Stromal cell of bone marrow (primary cell): Measurements from ENCODE around the gene LPCAT3.
"Not testable (repeated sequence)": the region's sequence is repeated elsewhere in the genome, so short reads cannot be mapped to it uniquely, and the experiment has no call there.

ENCODE experiments used
- DNase-seq: peaks from one replicate; pipeline ENCODE4 v3.0.0-alpha.2; 2012; ENCODE audit warnings: low read depth

Gene LPCAT3

GRCh38 chr12:7018350-7019042, at the start of gene LPCAT3:
Gene LPCAT3, minus strand, starts transcription at chr12:7018476. Its CDS starts 52 bp downstream, at chr12:7018424.
- peak; percentile 93 for DNase-seq

GRCh38 chr12:7067096-7067495, 48.8 kb upstream of the LPCAT3 start:
- DNase-seq, result no peak

DNA sequence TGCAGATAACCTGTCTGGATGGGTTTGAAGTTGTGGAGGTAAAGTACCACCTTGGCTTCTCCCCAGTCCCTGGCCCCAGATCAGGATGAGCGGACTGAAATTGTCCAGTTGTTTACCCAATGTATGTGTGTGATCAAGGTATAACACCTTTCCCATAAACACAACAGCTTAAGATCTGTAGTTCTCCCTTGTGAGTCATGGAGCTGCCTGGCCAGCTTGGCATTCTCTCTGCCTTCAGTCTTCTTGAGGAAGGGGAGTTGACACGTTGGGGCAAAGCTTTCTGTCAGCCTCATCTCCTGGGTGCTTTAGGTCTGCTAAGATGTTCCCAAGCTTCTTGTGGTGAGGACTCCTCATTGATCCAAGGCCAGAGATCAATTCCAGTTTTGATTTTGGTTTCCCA, 48.3 kb upstream of the LPCAT3 start:
- no peak for DNase-seq

- no peak for DNase-seq
Observed at GRCh38 chr12:7065073-7065623, 46.9 kb upstream of the LPCAT3 start.

DNA sequence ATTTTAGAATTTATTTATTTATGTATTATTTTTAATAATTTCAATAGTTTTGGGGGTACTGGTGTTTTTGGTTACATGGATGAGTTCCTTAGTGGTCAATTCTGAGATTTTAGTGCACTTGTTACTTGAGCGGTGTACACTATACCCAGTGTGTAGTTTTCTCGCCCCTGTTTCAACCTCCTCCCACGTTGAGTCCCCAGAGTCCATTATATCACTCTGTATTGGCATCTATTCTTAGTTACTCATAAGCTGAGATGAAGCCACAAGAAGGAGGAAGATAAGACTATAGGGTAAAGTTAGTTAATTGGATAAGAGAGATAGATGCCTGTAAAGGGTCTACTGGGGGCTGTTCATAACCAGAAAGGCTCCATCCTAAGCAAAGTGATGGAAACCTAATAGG, 46.2 kb upstream of the LPCAT3 start:
- DNase-seq, result peak; percentile 20

- DNase-seq, result no peak
Observed at GRCh38 chr12:7061596-7061995, 43.3 kb upstream of the LPCAT3 start.

- DNase-seq, result no peak
Observed at GRCh38 chr12:7061138-7061537, 42.9 kb upstream of the LPCAT3 start.

DNA sequence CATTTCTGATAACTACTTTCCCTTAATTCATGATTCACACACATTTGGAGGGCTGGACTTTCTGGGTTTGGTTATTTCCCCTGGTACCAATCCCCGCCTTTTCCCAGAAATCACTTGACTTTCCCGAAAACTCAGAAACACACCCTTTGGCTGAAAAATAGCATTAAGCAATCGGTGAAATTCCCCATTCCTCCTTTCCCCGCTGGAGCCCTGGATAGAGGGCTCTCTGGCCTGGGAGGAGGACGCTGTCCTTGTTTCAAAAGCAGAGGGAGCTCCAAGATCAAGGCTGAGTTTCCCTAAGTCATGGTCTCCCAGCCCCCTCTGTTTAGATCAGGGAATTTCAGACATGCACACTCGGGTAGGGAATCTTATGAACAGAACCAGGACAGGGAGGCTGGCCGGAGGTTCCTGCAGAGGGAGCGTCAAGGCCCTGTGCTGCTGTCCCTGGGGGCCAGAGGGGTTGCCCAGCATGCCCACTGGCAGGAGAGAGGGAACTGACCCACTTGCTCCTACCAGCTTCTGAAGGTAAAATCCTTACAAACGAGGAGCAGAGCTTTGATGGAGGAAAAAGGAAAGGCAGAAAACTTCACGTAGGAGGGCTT, 42.2 kb upstream of the LPCAT3 start, which contains the start of gene C1S:
Gene C1S, plus strand, starts transcription at position 366 of the 602 bp plus-strand sequence. CDS start 1,195 bp downstream, outside the sequence.
- peak; percentile 99 for DNase-seq

DNA sequence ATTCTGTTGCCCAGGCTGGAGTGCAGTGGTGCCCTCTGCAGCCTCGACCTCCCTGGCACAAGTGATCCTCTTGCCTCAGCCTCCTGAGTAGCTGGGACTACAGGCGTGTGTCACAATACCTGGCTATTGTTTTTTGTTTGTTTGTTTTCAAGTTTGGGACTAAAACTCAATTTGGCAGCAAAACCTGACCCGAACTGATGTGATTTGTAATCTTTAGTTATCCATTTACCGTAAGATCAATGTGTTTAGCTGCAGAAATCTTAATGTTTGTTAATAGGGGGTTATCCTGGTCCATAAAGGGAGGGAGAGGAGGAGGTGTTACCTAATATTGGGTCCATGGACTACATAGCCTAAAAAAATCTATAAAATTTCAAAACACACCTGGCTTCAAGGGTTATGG, 41.5 kb upstream of the LPCAT3 start:
- DNase-seq, result no peak

DNA sequence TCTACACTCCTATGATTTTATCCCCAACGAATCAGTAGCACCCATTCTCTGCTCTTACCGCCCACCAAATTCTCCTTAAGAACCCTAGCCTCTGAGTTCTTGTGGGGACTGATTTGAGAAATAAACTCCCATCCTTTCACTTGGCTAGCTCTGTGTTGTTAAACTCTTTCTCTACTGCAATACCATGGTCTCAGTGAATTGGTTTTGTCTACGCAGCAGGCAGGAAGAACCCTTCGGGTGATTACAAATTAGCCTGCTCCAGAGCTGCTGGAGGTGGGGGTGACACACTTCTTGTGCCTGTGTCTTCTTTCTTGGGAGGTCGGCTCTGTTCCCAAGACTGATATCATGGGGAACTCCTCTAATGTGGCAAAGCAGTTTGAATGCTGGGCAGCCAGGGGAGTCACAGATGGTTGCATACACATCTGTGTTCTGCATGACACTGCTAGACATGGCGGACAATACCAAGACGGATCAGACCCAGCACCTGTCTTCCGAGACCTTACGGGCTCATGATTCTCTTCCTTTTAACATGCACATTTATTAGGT, 40.6 kb upstream of the LPCAT3 start:
- no peak for DNase-seq

- DNase-seq, result no peak
Observed at GRCh38 chr12:7058163-7058845, 40.0 kb upstream of the LPCAT3 start.

- not testable (repeated sequence) for DNase-seq
Observed at GRCh38 chr12:7055736-7056135, 37.5 kb upstream of the LPCAT3 start.

DNA sequence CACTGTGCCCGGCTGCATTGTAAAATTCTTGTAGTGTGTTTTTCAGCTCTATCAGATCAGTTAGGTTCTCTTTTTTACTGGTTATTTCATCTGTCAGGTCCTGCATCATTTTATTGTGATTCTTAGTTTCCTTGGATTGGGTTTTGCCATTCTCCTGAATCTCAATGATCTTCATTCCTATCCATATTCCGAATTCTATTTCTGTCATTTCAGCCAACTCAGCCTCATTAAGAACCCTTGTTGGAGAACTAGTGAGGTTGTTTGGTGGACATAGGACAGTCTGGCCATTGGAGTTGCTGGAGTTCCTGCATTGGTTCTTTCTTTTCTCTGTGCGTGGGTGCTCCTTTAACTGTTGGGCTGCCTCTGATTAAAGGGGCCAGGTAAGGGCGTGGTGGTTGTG, 36.6 kb upstream of the LPCAT3 start:
- no peak for DNase-seq

- not testable (repeated sequence) for DNase-seq
Observed at GRCh38 chr12:7049973-7050372, 31.7 kb upstream of the LPCAT3 start.

- DNase-seq, result not testable (repeated sequence)
Observed at GRCh38 chr12:7049445-7049951, 31.2 kb upstream of the LPCAT3 start.

GRCh38 chr12:7047306-7047705, 29.0 kb upstream of the LPCAT3 start:
- DNase-seq, result no peak

- DNase-seq, result no peak
Observed at GRCh38 chr12:7046383-7047105, 28.3 kb upstream of the LPCAT3 start.

DNA sequence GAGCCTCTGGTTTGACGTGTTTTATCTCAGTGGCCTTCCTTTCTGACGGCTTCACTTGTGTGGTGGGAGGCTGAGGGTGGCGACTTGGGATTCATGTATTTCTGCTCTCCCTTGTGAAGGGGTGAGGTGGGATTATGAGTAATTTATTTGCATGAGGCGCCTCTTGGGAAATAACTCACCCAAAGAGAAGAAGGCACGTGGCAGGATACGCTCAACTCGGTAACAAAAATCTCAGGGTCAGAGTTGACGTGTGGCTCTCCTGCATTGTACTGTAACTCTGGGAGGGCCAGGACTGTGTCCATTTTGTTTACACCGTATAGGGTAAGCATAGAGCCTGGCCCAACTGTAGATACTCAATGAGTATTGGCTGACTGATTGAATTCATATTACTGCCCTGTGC, 27.6 kb upstream of the LPCAT3 start:
- DNase-seq, result no peak

DNA sequence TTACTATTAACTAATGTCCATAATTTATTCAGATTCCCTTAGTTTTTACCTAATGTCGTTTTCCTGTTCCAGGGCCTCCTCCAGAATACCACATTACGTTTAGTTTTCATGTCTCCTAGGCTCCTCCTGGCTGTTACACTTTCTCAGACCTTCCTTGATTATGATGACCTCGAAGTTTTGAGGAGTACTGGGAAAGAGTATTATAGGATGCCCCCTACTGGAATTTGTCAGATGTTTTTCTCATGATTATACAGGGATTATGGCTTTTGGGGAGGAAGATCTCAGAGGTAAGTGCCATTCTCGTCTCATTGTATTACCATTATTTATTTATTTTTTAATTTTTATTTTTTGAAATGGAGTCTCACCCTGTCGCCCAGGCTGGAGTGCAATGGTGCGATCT, 24.6 kb upstream of the LPCAT3 start:
- no peak for DNase-seq

- DNase-seq, result no peak
Observed at GRCh38 chr12:7039403-7039802, 21.1 kb upstream of the LPCAT3 start.

- no peak for DNase-seq
Observed at GRCh38 chr12:7038591-7038990, 20.3 kb upstream of the LPCAT3 start.

- not testable (repeated sequence) for DNase-seq
Observed at GRCh38 chr12:7037411-7037810, 19.1 kb upstream of the LPCAT3 start.
